Osteocyte (in vitro differentiated cells): ENCODE measurements around the gene HOXD10. TPM values are rescaled to one million over a fixed set of nuclear protein-coding genes. Genes with fewer than 3 reads are reported as not detected.

Source experiments
- DNase-seq: peaks from one replicate; pipeline ENCODE4 v3.0.0; 2021; ENCODE audit warnings: mixed read lengths; ENCODE audit not compliant: unreplicated experiment; ENCODE audit errors: extremely low spot score
- H3K27ac Mint-ChIP-seq: one replicate; pipeline ENCODE4 v1.8.0; 2021; ENCODE audit warnings: mild to moderate bottlenecking, mixed read lengths; ENCODE audit not compliant: unreplicated experiment
- H3K27me3 Mint-ChIP-seq: one replicate; pipeline ENCODE4 v1.8.0; 2021; ENCODE audit warnings: mixed read lengths; ENCODE audit not compliant: unreplicated experiment
- H3K36me3 Mint-ChIP-seq: one replicate; pipeline ENCODE4 v1.8.0; 2021; ENCODE audit warnings: mixed read lengths; ENCODE audit not compliant: unreplicated experiment
- H3K4me1 Mint-ChIP-seq: one replicate; pipeline ENCODE4 v1.8.0; 2021; ENCODE audit warnings: mixed read lengths; ENCODE audit not compliant: unreplicated experiment
- H3K4me3 Mint-ChIP-seq: one replicate; pipeline ENCODE4 v1.8.0; 2021; ENCODE audit warnings: mild to moderate bottlenecking, moderate library complexity, mixed read lengths; ENCODE audit not compliant: unreplicated experiment
- H3K9me3 Mint-ChIP-seq: one replicate; pipeline ENCODE4 v1.8.0; 2021; ENCODE audit warnings: mixed read lengths; ENCODE audit not compliant: unreplicated experiment
- CTCF ChIP-seq: fragments of 200-600 bp; sonication (generic); IDR thresholded peaks from 2 replicates; pipeline ENCODE4 v1.5.0; 2021; ENCODE audit warnings: antibody characterized with exemption, mild to moderate bottlenecking, moderate library complexity
- total RNA-seq: library from RNA; stranded (reverse); gene quantifications from 2 replicates; pipeline ENCODE4 v1.2.1, GENCODE V29; 2021

Gene HOXD10
- total RNA-seq, 1 donor from 2014 or later: not detected

- Mint-ChIP-seq H3K4me3 (no peak overlapping the region), H3K9me3 (no peaks in the 10 kb centered on the region), H3K4me1 (no peaks in the 10 kb centered on the region), H3K27me3 (peaks cover 87% of the 10 kb centered on the region), H3K27ac (no peak overlapping the region), H3K36me3 (no peaks in the 10 kb centered on the region)
- TF ChIP-seq CTCF: no peak
- no peak for DNase-seq
Observed at GRCh38 chr2:176147800-176148496, 31.4 kb downstream of the HOXD10 start.

- H3K4me3 Mint-ChIP-seq: no peak overlapping the region
- H3K4me1 Mint-ChIP-seq: no peaks in the 10 kb centered on the region
- no peaks in the 10 kb centered on the region for H3K9me3 Mint-ChIP-seq
- H3K27me3 Mint-ChIP-seq: peaks cover 88% of the 10 kb centered on the region
- TF ChIP-seq CTCF: no peak
- DNase-seq: no peak
- no peak overlapping the region for H3K27ac Mint-ChIP-seq
- H3K36me3 Mint-ChIP-seq: no peaks in the 10 kb centered on the region
Observed at GRCh38 chr2:176148751-176149421, 32.3 kb downstream of the HOXD10 start.

GRCh38 chr2:176149481-176149938, 32.9 kb downstream of the HOXD10 start:
- DNase-seq: no peak
- no peaks in the 10 kb centered on the region for H3K36me3 Mint-ChIP-seq
- H3K4me3 Mint-ChIP-seq: no peak overlapping the region
- peaks cover 89% of the 10 kb centered on the region for H3K27me3 Mint-ChIP-seq
- no peaks in the 10 kb centered on the region for H3K9me3 Mint-ChIP-seq
- no peak for TF ChIP-seq CTCF
- no peak overlapping the region for H3K27ac Mint-ChIP-seq
- no peaks in the 10 kb centered on the region for H3K4me1 Mint-ChIP-seq

GRCh38 chr2:176149939-176150583, 33.5 kb downstream of the HOXD10 start:
- no peaks in the 10 kb centered on the region for H3K36me3 Mint-ChIP-seq
- no peaks in the 10 kb centered on the region for H3K9me3 Mint-ChIP-seq
- no peak for DNase-seq
- no peak overlapping the region for H3K4me3 Mint-ChIP-seq
- H3K27ac Mint-ChIP-seq: no peak overlapping the region
- no peak for TF ChIP-seq CTCF
- no peaks in the 10 kb centered on the region for H3K4me1 Mint-ChIP-seq
- H3K27me3 Mint-ChIP-seq: peaks cover 90% of the 10 kb centered on the region
